HepG2 (cell line): ENCODE results near the gene ABCA2. TPM values are rescaled to one million over a fixed set of nuclear protein-coding genes. Genes with fewer than 3 reads are reported as not detected.

Experiments
- ARID4A ChIP-seq: sonication (generic); formaldehyde crosslinking; IDR thresholded peaks from 2 replicates; pipeline ENCODE4 v1.5.0; 2020; ENCODE audit warnings: mild to moderate bottlenecking, missing genetic modification reagents, borderline replicate concordance
- EZH2 ChIP-seq: conservative IDR thresholded peaks from 2 replicates; pipeline ENCODE4 v1.6.1; 2012; ENCODE audit warnings: mild to moderate bottlenecking, low read depth, low read length, moderate library complexity
- MTF2 ChIP-seq: sonication (generic); formaldehyde crosslinking; IDR thresholded peaks from 2 replicates; pipeline ENCODE4 v1.5.0; 2020; ENCODE audit warnings: missing genetic modification reagents, borderline replicate concordance
- MXD3 ChIP-seq: IDR thresholded peaks from 2 replicates; pipeline ENCODE4 v1.6.1; 2016; ENCODE audit warnings: mild to moderate bottlenecking, missing biosample characterization, missing genetic modification reagents
- NFKBIZ ChIP-seq: IDR thresholded peaks from 2 replicates; pipeline ENCODE4 v1.6.1; 2018; ENCODE audit warnings: missing genetic modification reagents, missing compliant biosample characterization
- PAWR ChIP-seq: sonication (generic); formaldehyde crosslinking; IDR thresholded peaks from 2 replicates; pipeline ENCODE4 v1.4.0; 2020; ENCODE audit warnings: missing genetic modification reagents, mild to moderate bottlenecking, borderline replicate concordance
- PAX8 ChIP-seq: sonication (generic); formaldehyde crosslinking; IDR thresholded peaks from 2 replicates; pipeline ENCODE4 v1.8.0; 2022; ENCODE audit warnings: mild to moderate bottlenecking, missing genetic modification reagents, borderline replicate concordance
- PBX2 ChIP-seq: IDR thresholded peaks from 2 replicates; pipeline ENCODE4 v1.6.1; 2016; ENCODE audit warnings: control low read depth
- SIN3A ChIP-seq: IDR thresholded peaks from 2 replicates; pipeline ENCODE4 v1.6.1; 2011; ENCODE audit warnings: low read depth, mild to moderate bottlenecking, control low read depth, low read length, borderline replicate concordance
- SIN3B ChIP-seq: fragments of 150-350 bp; IDR thresholded peaks from 2 replicates; pipeline ENCODE4 v1.6.1; 2014; ENCODE audit warnings: low read length
- SRY ChIP-seq: sonication (generic); formaldehyde crosslinking; IDR thresholded peaks from 2 replicates; pipeline ENCODE4 v1.8.0; 2022; ENCODE audit warnings: mild to moderate bottlenecking, missing genetic modification reagents
- THAP9 ChIP-seq: sonication (generic); formaldehyde crosslinking; IDR thresholded peaks from 2 replicates; pipeline ENCODE4; 2020; ENCODE audit warnings: missing genetic modification reagents, mild to moderate bottlenecking, borderline replicate concordance
- TOE1 ChIP-seq: sonication (generic); formaldehyde crosslinking; IDR thresholded peaks from 2 replicates; pipeline ENCODE4 v1.4.0; 2020; ENCODE audit warnings: mild to moderate bottlenecking, missing genetic modification reagents
- ZFY ChIP-seq: sonication (generic); formaldehyde crosslinking; IDR thresholded peaks from 2 replicates; pipeline ENCODE4 v1.4.0; 2020; ENCODE audit warnings: missing genetic modification reagents
- ZIK1 ChIP-seq: sonication (generic); formaldehyde crosslinking; IDR thresholded peaks from 2 replicates; pipeline ENCODE4 v1.5.0; 2020; ENCODE audit warnings: mild to moderate bottlenecking, low read depth, missing genetic modification reagents, borderline replicate concordance
- ZNF124 ChIP-seq: sonication (generic); formaldehyde crosslinking; IDR thresholded peaks from 2 replicates; pipeline ENCODE4 v1.4.0; 2020; ENCODE audit warnings: missing genetic modification reagents
- ZNF335 ChIP-seq: sonication (generic); formaldehyde crosslinking; IDR thresholded peaks from 2 replicates; pipeline ENCODE4 v1.4.0; 2020; ENCODE audit warnings: missing genetic modification reagents
- ZNF33B ChIP-seq: sonication (generic); formaldehyde crosslinking; IDR thresholded peaks from 2 replicates; pipeline ENCODE4 v1.5.1; 2020; ENCODE audit warnings: mild to moderate bottlenecking, missing genetic modification reagents
- ZNF496 ChIP-seq: sonication (generic); formaldehyde crosslinking; IDR thresholded peaks from 2 replicates; pipeline ENCODE4 v1.8.1; 2023; ENCODE audit warnings: mild to moderate bottlenecking, moderate library complexity, missing genetic modification reagents; ENCODE audit not compliant: insufficient replicate concordance
- ZNF672 ChIP-seq: sonication (generic); formaldehyde crosslinking; IDR thresholded peaks from 2 replicates; pipeline ENCODE4 v1.8.1; 2022; ENCODE audit warnings: missing genetic modification reagents
- ZNF788 ChIP-seq: sonication (generic); formaldehyde crosslinking; IDR thresholded peaks from 2 replicates; pipeline ENCODE4 v1.5.0; 2020; ENCODE audit warnings: mild to moderate bottlenecking, missing genetic modification reagents, borderline replicate concordance
- polyA plus RNA-seq, 8 experiments: library from polyadenylated mRNA; depleted of rRNA in 3 of 8; stranded (reverse) in 7 of 8; unstranded in 1 of 8; fragments of >200 nt; fragmentation: Illumina TruSeq in 4 of 8; extraction: Trizol in 4 of 8; gene quantifications; 2 replicates each; pipeline versions ENCODE4 v1.2.1 to v1.2.3, GENCODE V29; 2011 to 2016; ENCODE audit warnings: low read depth in 4 of 8, missing spikeins in 1 of 8, mixed read lengths in 1 of 8; ENCODE audit not compliant: insufficient read depth in 1 of 8
- total RNA-seq, 5 experiments: library from RNA; depleted of rRNA; stranded (reverse); fragments of >200 nt; fragmentation: Illumina TruSeq; extraction: Trizol; gene quantifications; 2 replicates each; pipeline ENCODE4 v1.2.3, GENCODE V29; 2016; ENCODE audit warnings: low read depth in 1 of 5

The ABCA2 gene
- total and polyA plus RNA-seq, 2 of the 13 experiments (the other 11 are each of a cell fraction or from before 2014, with no cell fraction given) = 2.9 to 19.2 TPM

DNA sequence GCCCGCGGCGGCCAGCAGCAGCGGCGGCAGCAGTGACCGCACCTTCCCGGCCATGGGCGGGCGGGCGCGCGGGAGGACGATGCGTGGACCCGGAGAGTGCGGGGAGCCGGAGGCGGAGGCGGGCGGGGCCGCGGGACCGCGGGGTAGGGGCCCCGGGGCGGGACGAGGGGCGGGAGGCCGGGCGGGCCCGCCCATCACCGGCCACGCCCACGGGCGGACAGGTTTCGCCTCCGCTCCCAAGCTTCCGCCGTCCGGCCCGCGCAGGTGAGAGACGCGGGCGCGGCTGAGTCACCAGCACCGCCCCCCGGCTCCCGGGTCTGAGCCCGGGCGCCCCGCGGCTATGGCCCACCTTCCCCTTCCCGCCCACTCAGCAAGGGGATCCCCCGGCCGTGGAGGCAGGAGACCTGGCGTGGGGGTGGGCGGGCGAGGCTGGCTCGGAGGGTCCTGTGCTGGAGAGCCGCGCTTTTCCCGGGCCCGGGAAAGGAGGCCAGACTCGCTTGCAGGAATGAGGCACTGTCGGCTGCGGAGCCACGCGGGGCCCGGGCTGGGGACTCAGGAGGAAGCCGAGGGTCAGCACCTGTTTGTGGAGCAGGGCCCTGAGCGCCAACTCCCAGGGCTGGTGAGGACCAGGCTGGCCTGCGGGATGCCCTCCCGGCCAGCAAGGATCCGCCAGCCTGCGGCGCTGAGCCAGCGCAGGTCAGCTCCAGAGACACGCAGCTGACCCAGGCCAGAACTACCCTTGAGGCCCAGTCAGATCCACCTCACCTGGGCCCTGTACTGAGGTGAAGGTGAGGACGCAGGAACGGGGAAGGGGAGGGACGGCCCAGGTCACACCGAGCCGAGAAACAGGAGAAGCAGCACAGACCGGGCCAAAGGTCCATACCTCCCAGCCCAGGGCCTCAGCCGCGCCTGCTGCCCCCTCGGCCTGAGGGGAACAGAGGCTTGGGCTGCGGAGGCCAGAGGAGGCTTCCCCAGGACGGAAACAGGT lies 26.2 kb upstream of the ABCA2 start, which contains the start of gene ENTPD2 (continued):
- TF ChIP-seq EZH2 (no peak), PAX8 (no peak), ZIK1 (no peak), MTF2 (CRISPR knock-in tag) (no peak; the same call in 1 of the 2 replicates), PBX2 (CRISPR knock-in tag) (no peak), SIN3A (peak; percentile 63; the same call in 1 of the 2 replicates), ZNF496 (CRISPR knock-in tag) (no peak), ZNF33B (CRISPR knock-in tag) (no peak), NFKBIZ (CRISPR knock-in tag) (no peak), ZNF335 (CRISPR knock-in tag) (no peak), ZFY (CRISPR knock-in tag) (peak; percentile 85), SIN3B (no peak), ARID4A (no peak; the same call in none of the 2 replicates), ZNF124 (CRISPR knock-in tag) (no peak), ZNF672 (no peak), TOE1 (no peak), PAWR (CRISPR knock-in tag) (no peak), SRY (CRISPR knock-in tag) (peak; percentile 42; the same call in 1 of the 2 replicates), THAP9 (CRISPR knock-in tag) (no peak), MXD3 (CRISPR knock-in tag) (no peak), ZNF788 (no peak)
